IPS DF 4.7 (cell line): ENCODE measurements around the gene LRRC23.
"Not testable (repeated sequence)": the region's sequence is repeated elsewhere in the genome, so short reads cannot be mapped to it uniquely, and the experiment has no call there.

Experiments
- DNase-seq: peaks from one replicate; pipeline ENCODE4 v3.0.0-alpha.2; 2013; ENCODE audit warnings: low spot score; ENCODE audit errors: extremely low read depth

Gene LRRC23

DNA sequence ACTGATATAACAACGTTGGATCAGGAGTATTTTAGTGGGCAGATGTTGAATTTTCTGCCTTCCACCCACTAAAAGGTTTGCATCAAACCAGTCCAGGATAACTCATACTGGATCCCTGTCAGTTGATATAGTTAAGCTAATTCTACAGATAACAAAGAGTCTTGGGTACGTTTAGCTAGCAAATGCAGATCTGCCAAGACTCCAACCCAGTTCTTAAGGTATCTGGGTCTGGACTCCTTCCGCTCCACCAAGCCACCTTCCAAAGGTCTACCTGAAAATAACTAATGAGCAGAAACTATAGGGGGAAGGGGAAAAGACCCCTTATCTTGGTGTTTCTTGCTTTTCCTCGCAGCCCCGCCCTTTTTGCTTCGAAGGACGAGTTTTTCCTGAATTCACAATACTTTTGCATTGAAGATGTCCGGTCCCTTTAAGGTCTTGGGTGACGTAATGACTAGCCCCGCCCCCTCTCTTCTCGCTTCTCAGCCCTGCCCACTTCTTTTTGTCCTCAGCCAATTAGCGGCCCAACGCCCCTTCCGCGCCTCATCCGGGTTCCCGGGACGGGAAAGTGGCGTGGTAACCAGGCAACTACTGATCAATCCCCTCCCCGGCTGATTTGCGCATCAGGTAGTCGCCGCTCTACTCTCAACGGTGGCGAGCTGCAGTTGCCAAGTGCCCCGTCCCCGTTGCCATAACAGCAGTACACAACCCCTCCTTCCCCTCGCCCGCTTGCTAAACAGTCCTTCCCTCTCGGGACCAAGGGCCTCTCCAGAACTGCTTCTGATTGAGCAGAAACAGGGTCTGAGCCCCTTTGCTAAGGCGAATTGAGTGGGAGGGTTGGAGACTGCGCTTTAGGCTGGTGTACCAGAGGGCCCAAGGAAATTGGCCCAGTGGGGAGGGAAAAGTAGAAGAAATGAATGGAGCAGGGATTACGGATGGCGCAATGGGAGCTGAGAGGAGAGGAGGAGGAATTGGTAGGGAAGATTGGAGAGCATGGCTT lies at the start of gene LRRC23:
LRRC23 (plus strand) TSS at position 543 of the 997 bp plus-strand sequence. CDS start 812 bp downstream, outside the sequence.
- DNase-seq: peak; percentile 99

DNA sequence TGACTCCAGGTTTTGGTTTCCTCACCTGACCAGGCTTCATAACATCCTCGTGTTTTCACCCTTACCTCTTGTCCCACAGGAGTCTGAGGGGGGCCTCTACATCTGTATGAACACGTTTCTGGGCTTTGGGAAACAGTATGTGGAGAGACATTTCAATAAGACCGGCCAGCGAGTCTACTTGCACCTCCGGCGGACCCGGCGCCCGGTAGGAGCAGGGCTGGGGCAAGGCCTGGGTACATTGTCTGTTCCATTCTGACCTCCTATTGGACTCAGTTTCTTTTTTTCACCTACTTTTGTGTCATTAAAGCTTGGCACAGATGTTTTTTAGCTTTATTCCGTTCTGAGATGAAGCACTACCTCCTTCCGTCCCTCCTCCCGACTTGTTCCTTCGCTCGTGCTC lies 49.3 kb upstream of the LRRC23 start:
- no peak for DNase-seq

DNA sequence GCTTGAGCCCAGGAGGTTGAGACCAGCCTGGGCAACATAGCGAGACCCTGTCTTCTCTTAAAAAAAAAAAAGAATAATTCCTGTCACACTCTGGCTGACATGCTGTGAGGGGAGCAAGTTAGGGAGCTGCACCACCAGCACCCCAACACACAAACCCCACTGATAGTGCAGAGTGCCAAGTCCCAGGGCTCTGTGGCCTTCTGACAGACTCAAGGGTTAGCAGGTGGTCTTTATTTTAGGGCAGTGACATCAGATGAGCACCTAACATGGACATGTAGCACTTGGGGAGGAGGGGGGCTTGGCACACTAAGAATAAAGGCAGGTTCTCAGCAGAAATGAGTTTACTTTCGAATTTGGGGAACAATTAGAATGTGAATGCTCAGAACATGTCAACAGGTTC lies 45.8 kb upstream of the LRRC23 start:
- DNase-seq: no peak

DNA sequence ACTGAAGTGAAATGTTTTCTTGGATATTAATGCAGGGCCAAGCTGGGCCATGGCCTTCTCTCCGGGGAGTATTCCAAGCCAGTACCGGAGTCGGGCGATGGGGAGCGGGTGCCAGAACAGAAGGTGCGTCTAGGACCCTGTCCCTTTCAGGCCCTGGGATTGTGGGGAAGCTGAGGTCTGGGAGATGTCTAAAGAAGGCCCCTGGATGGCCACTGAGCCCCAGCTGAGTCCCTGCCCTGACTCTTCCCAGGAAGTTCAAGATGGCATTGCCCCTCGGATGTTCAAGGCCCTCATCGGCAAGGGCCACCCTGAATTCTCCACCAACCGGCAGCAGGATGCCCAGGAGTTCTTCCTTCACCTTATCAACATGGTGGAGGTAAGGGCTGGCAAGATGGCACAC lies 44.5 kb upstream of the LRRC23 start:
- DNase-seq: no peak

GRCh38 chr12:6860942-6861341 lies 43.7 kb upstream of the LRRC23 start:
- no peak for DNase-seq

GRCh38 chr12:6861391-6861790 lies 43.2 kb upstream of the LRRC23 start:
- DNase-seq: no peak

DNA sequence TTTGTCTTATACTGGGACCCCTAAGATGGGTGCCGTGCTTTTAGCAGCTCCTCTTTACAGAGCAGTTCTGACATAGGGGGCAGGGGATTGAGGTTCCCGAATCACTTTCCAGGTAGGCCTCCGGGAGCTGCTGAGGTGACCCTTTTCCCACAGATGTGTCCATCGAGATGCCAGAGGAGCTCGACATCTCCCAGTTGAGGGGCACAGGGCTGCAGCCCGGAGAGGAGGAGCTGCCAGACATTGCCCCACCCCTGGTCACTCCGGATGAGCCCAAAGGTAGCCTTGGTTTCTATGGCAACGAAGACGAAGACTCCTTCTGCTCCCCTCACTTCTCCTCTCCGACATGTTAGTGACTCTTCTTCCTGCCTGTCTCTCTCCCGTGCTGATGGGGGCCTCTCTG lies 41.6 kb upstream of the LRRC23 start:
- DNase-seq: no peak

DNA sequence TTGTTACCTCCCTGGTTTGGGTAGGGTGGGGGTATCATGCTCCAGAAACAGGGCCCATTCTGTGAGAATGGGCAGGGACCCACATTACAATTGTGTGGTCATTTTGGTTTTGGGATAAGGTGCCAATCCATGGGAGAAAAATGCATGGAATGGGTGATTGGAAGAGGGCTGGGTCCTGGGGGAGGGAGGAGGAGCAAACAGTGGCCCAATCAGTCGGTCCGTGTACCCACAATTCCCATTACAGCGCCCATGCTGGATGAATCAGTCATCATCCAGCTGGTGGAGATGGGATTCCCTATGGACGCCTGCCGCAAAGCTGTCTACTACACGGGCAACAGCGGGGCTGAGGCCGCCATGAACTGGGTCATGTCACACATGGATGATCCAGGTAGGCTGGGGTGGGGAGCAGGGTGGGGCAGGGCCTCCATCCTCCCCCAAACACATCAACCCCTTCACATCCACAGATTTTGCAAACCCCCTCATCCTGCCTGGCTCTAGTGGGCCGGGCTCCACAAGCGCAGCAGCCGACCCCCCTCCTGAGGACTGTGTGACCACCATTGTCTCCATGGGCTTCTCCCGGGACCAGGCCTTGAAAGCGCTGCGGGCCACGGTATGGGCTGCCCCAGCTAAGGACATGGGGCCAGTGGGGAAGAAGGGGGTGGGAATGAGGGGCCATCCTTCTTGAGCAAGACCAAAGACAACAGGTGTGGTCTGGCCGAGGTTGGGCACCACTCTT lies 40.9 kb upstream of the LRRC23 start:
- no peak for DNase-seq

- not testable (repeated sequence) for DNase-seq
Measured at GRCh38 chr12:6865307-6865706, 39.3 kb upstream of the LRRC23 start.

- no peak for DNase-seq
Measured at GRCh38 chr12:6866163-6866919, 38.3 kb upstream of the LRRC23 start.

DNA sequence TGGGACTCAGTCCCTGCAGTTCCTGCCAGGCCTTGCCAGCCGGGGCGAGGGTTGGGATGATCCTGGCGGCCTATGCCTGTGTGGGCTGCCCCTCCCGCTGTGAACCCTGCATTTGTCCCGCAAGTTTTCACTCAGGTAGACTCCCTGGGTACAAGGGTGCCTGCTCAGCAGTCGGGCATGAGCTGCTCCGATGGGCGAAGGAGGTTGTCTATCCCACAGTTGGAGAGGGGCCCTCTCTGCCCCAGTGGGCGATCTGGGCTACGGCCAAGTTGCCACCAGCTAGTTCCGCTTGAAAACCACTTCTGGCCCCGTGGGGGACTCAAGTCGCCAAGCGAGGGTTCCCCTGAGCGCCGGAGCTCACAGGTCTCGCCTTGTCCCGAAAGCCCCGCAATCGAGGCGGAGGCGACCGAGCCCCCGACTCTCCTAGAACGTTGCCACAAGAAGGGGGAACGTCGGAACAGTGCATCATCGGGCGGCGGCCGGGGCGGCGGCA lies 37.7 kb upstream of the LRRC23 start:
- DNase-seq: no peak

DNA sequence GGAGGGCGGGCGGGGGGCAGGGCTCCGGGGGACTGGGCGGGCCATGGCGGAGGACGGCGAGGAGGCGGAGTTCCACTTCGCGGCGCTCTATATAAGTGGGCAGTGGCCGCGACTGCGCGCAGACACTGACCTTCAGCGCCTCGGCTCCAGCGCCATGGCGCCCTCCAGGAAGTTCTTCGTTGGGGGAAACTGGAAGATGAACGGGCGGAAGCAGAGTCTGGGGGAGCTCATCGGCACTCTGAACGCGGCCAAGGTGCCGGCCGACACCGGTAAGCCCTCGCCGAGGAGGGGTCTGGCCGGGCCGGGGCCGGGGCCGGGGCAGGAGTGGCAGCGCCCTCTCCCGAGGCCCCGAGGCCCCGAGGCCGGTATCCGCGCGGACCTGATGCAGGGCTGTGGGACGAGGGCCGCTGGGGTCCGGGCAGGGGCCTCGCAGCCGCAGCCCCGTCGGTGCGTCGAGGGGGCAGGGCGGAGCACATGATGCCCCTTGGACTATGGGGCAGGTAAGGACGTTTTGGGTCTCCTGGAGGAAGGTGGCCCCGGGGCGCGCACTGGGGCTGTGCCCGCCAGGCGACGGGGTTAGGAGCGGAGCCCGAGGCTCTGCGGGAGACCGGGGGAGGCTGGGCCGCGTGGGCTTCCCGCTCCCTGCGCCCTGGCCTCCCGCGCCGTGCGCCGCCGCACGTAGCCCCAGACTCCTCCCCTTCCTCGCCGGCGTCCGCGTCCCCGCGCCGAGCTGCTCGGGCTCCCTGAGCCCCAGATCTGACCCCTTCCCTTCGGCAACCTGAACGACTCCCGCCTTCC lies 37.0 kb upstream of the LRRC23 start, which contains the start of gene TPI1:
TPI1 (plus strand) TSS at position 119 of the 798 bp plus-strand sequence; CDS start at position 155, 36 bp downstream.
- DNase-seq: no peak

DNA sequence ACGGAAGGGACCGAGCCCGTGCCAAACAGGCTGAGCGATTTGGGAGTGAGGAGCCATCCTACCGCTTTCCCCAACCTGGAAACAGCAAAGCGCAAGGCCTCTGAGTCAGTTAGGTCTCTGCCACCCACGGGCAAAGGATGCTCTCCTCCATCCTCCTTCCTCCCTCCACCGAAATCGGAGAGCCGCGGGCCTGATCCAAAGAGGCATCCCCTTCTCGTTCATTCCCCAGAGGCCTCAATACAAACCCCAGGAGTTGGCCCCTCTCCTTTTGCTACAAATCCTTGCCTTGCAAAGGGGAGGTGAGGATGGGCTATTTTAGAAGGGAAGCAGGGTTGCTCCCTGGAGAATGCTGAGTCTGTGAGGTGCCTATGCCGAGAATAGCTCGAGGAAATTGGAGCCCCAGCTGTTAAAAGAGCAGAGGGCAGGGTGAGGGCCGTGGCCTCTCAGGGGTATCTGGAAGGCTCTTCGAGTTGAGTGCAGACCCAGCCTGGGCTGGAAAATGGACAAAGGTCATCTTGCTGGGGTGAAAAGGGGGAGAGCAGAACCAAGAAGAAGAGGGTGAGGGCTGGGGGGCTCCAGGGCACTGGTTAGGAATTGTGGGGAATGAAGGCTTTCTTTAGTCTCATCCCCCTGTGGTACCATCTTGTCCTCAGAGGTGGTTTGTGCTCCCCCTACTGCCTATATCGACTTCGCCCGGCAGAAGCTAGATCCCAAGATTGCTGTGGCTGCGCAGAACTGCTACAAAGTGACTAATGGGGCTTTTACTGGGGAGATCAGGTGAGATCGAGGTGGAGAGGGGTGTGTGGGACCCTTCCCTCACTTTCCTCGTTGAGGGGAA lies 36.2 kb upstream of the LRRC23 start:
- no peak for DNase-seq

DNA sequence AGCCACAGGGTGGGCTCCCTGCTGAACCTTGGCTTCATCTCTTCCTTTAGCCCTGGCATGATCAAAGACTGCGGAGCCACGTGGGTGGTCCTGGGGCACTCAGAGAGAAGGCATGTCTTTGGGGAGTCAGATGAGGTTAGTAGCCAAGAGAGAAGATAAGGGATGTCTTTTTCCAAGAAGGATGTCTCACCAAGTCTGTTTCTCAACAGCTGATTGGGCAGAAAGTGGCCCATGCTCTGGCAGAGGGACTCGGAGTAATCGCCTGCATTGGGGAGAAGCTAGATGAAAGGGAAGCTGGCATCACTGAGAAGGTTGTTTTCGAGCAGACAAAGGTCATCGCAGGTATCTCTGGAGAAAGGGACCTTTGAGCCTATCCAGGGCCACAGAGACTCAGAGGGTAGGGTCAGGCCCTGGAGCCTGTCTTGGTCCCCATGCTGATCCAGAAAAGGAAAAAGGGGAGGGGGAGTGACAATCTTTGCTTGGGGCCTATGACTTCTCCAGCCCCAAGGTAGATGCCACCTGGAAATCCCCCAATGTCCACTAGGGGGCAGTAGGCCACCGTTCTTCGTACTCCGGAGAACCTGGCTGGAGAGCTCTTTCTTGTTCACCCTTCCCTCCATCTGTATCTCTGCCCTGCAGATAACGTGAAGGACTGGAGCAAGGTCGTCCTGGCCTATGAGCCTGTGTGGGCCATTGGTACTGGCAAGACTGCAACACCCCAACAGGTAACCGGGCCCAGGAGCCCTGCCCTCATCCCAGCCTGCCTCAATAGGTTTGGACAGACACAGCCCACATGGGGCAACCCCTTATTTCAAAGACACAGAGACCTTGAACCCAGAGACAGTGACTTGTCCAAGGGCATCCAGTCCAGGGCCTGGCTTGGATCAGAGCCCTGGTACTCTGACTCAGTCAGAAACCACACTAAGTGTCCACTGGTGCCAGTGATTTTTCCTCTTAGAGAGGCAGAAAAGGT lies 35.3 kb upstream of the LRRC23 start:
- DNase-seq: no peak

- DNase-seq: not testable (repeated sequence)
Measured at GRCh38 chr12:6870304-6870703, 34.3 kb upstream of the LRRC23 start.

DNA sequence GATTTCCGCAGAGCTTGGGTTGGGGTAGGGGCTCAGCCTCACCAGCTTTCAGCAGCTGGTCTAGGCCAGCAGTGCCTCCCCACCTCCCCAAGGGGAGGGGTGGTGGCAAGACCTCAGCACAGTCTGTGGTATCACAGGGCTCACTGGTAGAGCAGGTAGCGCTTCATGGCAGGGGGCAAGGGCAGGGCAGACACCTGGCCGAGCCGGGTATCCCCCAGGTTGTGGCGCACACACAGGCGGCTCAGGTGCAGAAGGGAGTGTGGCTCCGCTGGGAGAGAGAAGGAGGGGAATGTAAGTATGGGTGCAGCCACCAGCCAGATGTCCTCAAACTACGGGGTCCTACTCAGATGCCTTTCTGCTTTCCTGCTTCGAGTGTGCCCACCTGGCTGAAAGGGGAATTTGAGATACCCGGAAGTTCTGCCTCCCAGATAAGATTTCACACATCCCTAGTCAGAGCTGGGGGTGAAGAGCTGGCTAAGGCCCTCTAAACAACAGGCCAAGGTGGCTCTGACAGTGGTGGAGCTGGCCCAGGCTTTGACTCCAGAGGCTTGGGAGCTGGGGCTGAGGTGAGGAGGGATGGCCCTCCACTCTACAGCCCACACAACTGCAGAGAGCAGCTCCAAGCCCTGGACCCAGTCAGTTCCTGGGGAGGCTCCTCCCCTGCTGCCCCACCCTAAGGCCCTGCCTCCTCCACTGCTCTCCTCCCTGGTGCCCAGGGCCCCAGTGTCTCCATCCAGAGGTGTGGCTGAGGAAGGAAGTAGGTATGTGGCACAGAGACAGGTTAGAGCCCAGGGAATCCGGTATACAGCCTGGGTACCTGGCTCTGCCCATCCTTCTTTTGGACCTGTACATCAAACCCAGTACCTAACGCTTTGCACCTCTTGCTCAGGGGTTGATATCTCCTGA lies 33.3 kb upstream of the LRRC23 start:
- no peak for DNase-seq
